ENCODE measurements around the gene F8. TPM values are rescaled to one million over a fixed set of nuclear protein-coding genes. Genes with fewer than 3 reads are reported as not detected.

The F8 gene
- total RNA-seq, 1 experiment from 2014 or later: 15.2 TPM

DNA sequence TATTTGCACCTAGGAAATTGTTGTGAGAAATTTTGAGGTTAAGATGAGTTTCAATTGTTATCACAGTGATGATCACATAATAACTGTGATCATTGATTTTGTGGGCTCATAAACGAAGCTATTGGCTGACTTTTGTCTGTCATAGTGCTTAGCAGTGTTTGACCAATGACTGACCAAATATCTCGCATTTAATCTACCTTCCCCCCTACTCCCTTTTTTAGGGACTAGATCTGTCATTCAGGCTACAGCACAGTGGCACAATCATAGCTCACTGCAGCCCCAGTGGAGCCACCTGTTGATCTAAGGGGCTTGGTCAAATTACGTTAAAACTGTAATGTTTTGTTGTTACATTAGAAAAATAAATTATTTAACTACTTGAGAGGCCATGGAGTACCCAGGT lies 5.6 kb upstream of the F8 start:
- peak overlapping the region; percentile 83 for H2AFZ ChIP-seq
- ChIA-PET CTCF (no interaction called here), POLR2A (ENCODE audit: unreplicated experiment) (interaction anchor here (0.6 kb wide), 1 partner anchor 113 kb away, joined by 7 read pairs; no protein-coding TSS in a partner anchor)
- no peaks in the 10 kb centered on the region for H3K9me3 ChIP-seq (ENCODE audit: insufficient read depth, low read depth)
- no peaks in the 10 kb centered on the region for H4K20me1 ChIP-seq (ENCODE audit: insufficient read depth)
- H3F3A ChIP-seq (ENCODE audit: insufficient read depth, low read depth): peaks cover 16% of the 10 kb centered on the region
- DNase-seq: no peak
- BruUV-seq (replicated peaks): no TSS peak
- peak overlapping the region; percentile 94 for H3K4me3 ChIP-seq
- peak overlapping the region; percentile 96 for H3K27ac ChIP-seq
- peaks cover 40% of the 10 kb centered on the region for H3K79me2 ChIP-seq (ENCODE audit: low read depth)
- H3K27me3 ChIP-seq (ENCODE audit: insufficient read depth, low read depth): no peaks in the 10 kb centered on the region
- TF ChIP-seq, protein P1, sequence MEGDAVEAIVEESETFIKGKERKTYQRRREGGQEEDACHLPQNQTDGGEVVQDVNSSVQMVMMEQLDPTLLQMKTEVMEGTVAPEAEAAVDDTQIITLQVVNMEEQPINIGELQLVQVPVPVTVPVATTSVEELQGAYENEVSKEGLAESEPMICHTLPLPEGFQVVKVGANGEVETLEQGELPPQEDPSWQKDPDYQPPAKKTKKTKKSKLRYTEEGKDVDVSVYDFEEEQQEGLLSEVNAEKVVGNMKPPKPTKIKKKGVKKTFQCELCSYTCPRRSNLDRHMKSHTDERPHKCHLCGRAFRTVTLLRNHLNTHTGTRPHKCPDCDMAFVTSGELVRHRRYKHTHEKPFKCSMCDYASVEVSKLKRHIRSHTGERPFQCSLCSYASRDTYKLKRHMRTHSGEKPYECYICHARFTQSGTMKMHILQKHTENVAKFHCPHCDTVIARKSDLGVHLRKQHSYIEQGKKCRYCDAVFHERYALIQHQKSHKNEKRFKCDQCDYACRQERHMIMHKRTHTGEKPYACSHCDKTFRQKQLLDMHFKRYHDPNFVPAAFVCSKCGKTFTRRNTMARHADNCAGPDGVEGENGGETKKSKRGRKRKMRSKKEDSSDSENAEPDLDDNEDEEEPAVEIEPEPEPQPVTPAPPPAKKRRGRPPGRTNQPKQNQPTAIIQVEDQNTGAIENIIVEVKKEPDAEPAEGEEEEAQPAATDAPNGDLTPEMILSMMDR (conservative IDR thresholded peaks at IDR 0.05): no peak
- no peak for TF ChIP-seq EZH2 (IDR thresholded peaks at IDR 0.05; ENCODE audit: low read depth)
- peaks cover 13% of the 10 kb centered on the region for H3K4me1 ChIP-seq (replicated peaks; ENCODE audit: insufficient read depth)
- H3K4me2 ChIP-seq: peak overlapping the region; percentile 87
- no peaks in the 10 kb centered on the region for H3K9me2 ChIP-seq (ENCODE audit: insufficient read depth)
- intact Hi-C loops (cut with micrococcal nuclease; ENCODE audit: unreplicated experiment): loop anchor here (10.0 kb wide), 1 partner anchor 653 kb away; the partner anchor contains the start of genes EMD and FLNA
- H3K36me3 ChIP-seq (ENCODE audit: low read depth): no peaks in the 10 kb centered on the region

GRCh38 chrX:155027509-155028066 lies 5.1 kb upstream of the F8 start:
- H3K36me3 ChIP-seq (ENCODE audit: low read depth): no peaks in the 10 kb centered on the region
- no TSS peak for BruUV-seq (replicated peaks)
- H3K9me2 ChIP-seq (ENCODE audit: insufficient read depth): no peaks in the 10 kb centered on the region
- peak overlapping the region; percentile 87 for H3K4me2 ChIP-seq
- no peaks in the 10 kb centered on the region for H4K20me1 ChIP-seq (ENCODE audit: insufficient read depth)
- peaks cover 39% of the 10 kb centered on the region for H3K79me2 ChIP-seq (ENCODE audit: low read depth)
- DNase-seq: peak; percentile 7 to 58
- CTCF ChIA-PET: no interaction called here
- H3K4me3 ChIP-seq: peak overlapping the region; percentile 94
- H3F3A ChIP-seq (ENCODE audit: insufficient read depth, low read depth): peaks cover 16% of the 10 kb centered on the region
- H3K9me3 ChIP-seq (ENCODE audit: insufficient read depth, low read depth): no peaks in the 10 kb centered on the region
- POLR2A ChIA-PET (ENCODE audit: unreplicated experiment): interaction anchor here (0.6 to 0.7 kb wide), 2 partner anchors 10 to 112 kb away, joined by 3 to 7 read pairs; no protein-coding TSS in a partner anchor
- H3K27ac ChIP-seq: peak overlapping the region; percentile 96
- peaks cover 13% of the 10 kb centered on the region for H3K4me1 ChIP-seq (replicated peaks; ENCODE audit: insufficient read depth)
- peak overlapping the region; percentile 83 for H2AFZ ChIP-seq
- TF ChIP-seq EZH2 (IDR thresholded peaks at IDR 0.05; ENCODE audit: low read depth): no peak
- TF ChIP-seq, protein P1 (conservative IDR thresholded peaks at IDR 0.05): no peak
- intact Hi-C loops (cut with micrococcal nuclease; ENCODE audit: unreplicated experiment): loop anchor here (1.0 to 10.0 kb wide), 4 partner anchors 43 to 853 kb away; partner anchors contain the start of genes BRCC3, CMC4, EMD and FLNA
- no peaks in the 10 kb centered on the region for H3K27me3 ChIP-seq (ENCODE audit: insufficient read depth, low read depth)

DNA sequence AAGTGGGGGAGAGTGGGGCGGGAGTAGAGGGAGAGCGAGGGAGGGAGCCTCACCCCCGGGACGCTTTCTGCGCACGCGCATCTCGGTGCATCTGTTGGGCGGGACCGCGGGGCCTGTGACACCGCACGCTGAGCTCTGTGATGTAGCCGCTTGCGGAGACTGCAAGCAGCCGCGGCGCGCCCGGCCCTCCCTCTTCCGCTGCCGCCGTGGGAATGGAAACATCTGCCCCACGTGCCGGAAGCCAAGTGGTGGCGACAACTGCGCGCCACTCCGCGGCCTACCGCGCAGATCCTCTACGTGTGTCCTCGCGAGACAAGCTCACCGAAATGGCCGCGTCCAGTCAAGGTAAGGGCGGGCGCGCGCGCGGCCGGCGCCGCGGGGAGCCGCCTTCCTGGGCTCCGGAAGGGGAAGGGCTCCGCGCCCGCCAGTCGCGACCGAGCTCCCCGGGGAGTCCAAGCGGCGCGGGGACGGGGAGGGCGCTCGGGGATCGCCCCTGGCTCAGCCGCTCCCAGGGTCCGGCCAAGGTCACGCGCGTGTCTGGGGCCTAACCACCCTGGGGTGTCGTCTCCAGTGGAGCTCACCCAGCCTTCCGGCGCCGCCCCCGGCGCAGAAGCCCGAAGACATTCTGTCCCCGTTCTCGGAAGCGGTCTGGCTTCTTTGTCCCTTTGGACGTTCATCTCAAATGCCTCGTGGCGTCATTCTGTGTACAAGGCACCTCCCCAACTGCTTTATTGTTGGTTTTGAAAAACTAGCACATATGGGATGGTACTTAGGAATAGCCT lies 4.4 kb upstream of the F8 start, which contains the start of gene FUNDC2:
Gene FUNDC2 (plus strand): TSS at position 118 of the 782 bp plus-strand sequence. CDS start 95 bp downstream, at position 213.
- Histone ChIP-seq H3K36me3 (ENCODE audit: low read depth) (no peaks in the 10 kb centered on the region), H3K27me3 (ENCODE audit: insufficient read depth, low read depth) (no peaks in the 10 kb centered on the region), H3K4me3 (peak within 1 kb of the TSS; percentile 94), H2AFZ (peak within 1 kb of the TSS; percentile 83), H3F3A (ENCODE audit: insufficient read depth, low read depth) (peaks cover 16% of the 10 kb centered on the region), H3K79me2 (ENCODE audit: low read depth) (peaks cover 34% of the 10 kb centered on the region), H3K4me1 (replicated peaks; ENCODE audit: insufficient read depth) (peaks cover 13% of the 10 kb centered on the region), H3K9me3 (ENCODE audit: insufficient read depth, low read depth) (no peaks in the 10 kb centered on the region), H4K20me1 (ENCODE audit: insufficient read depth) (no peaks in the 10 kb centered on the region), H3K4me2 (peak within 1 kb of the TSS; percentile 87), H3K27ac (peak within 1 kb of the TSS; percentile 96), H3K9me2 (ENCODE audit: insufficient read depth) (no peaks in the 10 kb centered on the region)
- ChIA-PET POLR2A (ENCODE audit: unreplicated experiment) (interaction anchor here (0.5 to 0.9 kb wide), 7 partner anchors 10 to 507 kb away, joined by 3 to 33 read pairs (median 7); no protein-coding TSS in a partner anchor), CTCF (interaction anchor here (0.5 to 1.0 kb wide), 3 partner anchors 17 to 284 kb away, joined by 3 to 13 read pairs (median 3); no protein-coding TSS in a partner anchor)
- TSS peak; percentile 72 for BruUV-seq (replicated peaks)
- TF ChIP-seq, protein P1 (conservative IDR thresholded peaks at IDR 0.05): no peak
- TF ChIP-seq EZH2 (IDR thresholded peaks at IDR 0.05; ENCODE audit: low read depth): no peak
- intact Hi-C loops (cut with micrococcal nuclease; ENCODE audit: unreplicated experiment): loop anchor here (1.0 to 10.0 kb wide), 4 partner anchors 44 to 854 kb away; partner anchors contain the start of genes BRCC3, CMC4, EMD and FLNA
- peak; percentile 57 to 98 for DNase-seq
